ENCODE measurements around the gene LDLRAD3.
"Not testable (repeated sequence)": the region's sequence is repeated elsewhere in the genome, so short reads cannot be mapped to it uniquely, and the experiment has no call there.

Gene LDLRAD3

DNA sequence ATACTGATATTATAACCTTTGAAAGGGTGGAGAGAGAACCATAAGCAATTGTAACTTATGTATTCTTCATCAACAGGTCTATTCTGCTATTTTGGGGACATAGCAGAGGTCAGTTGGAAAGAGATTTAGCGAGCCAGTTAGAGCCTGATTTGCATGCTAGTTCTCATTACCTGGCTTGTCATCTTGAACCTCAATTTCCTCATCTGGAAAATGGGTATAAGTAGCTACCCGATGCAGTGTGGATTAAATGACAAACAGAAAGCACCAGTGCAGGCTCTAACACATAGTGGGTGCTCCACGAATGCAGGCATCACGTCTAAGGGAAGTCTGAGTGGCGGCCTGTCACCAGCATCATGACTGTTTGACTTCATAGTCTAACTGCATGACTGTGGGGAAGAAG is 67.7 kb downstream of the LDLRAD3 start:
- TF ChIP-seq, protein P1, sequence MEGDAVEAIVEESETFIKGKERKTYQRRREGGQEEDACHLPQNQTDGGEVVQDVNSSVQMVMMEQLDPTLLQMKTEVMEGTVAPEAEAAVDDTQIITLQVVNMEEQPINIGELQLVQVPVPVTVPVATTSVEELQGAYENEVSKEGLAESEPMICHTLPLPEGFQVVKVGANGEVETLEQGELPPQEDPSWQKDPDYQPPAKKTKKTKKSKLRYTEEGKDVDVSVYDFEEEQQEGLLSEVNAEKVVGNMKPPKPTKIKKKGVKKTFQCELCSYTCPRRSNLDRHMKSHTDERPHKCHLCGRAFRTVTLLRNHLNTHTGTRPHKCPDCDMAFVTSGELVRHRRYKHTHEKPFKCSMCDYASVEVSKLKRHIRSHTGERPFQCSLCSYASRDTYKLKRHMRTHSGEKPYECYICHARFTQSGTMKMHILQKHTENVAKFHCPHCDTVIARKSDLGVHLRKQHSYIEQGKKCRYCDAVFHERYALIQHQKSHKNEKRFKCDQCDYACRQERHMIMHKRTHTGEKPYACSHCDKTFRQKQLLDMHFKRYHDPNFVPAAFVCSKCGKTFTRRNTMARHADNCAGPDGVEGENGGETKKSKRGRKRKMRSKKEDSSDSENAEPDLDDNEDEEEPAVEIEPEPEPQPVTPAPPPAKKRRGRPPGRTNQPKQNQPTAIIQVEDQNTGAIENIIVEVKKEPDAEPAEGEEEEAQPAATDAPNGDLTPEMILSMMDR (IDR thresholded peaks at IDR 0.05; ENCODE audit: low read depth, low read length), result no peak

DNA sequence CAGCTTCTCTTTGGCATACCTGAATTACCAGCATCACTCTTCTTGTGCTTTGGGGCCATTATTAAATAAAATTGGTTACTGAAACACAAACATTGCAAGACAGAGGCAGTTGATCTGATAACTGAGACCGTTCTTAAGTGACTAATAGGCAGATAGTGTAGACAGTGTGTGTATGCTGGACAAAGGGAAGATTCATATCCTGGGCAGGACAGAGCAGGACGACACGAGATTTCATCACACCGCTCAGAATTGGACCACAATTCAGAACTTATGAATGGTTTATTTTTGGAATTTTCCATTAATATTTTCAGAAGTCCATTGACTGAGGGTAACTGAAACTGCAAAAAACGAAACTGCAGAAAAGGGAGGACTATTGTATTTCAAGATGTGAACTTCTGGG is 68.6 kb downstream of the LDLRAD3 start:
- TF ChIP-seq, protein P1 (IDR thresholded peaks at IDR 0.05; ENCODE audit: low read depth, low read length), result no peak
- no peak for DNase-seq (ENCODE audit: extremely low read depth, low read depth)

More for the DNA sequence above, 67.7 kb downstream of the LDLRAD3 start:
- DNase-seq (ENCODE audit: extremely low read depth, low read depth), result no peak

DNA sequence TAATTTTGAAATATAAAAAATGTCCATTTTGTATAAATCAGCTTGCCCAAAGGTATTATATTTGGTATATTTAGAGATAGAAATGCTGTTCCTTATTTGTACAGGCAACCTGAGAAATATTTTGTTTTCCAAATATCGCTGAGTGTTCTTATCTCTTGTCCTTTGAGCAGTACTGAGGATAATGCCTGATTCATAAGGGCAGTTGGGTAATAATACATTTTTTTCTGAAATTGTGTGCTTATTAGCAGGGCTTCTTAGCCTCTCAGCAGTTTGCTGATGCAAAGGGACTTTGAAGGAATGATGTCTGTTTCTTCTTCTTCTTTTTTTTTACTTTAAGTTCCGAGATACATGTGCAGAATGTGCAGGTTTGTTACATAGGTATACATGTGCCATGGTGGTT is 69.1 kb downstream of the LDLRAD3 start:
- no peak for DNase-seq (ENCODE audit: extremely low read depth, low read depth)
- TF ChIP-seq, protein P1 (IDR thresholded peaks at IDR 0.05; ENCODE audit: low read depth, low read length), result no peak

DNA sequence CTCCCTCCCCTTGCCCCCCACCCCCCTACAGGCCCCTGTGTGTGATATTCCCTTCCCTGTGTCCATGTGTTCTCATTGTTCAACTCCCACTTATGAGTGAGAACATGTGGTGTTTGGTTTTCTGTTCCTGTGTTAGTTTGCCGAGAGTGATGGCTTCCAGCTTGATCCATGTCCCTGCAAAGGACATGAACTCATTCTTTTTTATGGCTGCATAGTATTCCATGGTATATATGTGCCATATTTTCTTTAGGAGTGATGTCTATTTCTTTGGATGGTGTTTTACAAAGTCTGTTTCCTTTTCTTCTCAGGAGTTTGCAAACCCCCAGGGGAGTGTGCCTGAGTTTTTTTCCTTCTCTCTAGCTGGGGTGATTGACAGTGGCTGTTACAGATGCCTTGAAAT is 69.6 kb downstream of the LDLRAD3 start:
- not testable (repeated sequence) for DNase-seq (ENCODE audit: extremely low read depth, low read depth)

DNA sequence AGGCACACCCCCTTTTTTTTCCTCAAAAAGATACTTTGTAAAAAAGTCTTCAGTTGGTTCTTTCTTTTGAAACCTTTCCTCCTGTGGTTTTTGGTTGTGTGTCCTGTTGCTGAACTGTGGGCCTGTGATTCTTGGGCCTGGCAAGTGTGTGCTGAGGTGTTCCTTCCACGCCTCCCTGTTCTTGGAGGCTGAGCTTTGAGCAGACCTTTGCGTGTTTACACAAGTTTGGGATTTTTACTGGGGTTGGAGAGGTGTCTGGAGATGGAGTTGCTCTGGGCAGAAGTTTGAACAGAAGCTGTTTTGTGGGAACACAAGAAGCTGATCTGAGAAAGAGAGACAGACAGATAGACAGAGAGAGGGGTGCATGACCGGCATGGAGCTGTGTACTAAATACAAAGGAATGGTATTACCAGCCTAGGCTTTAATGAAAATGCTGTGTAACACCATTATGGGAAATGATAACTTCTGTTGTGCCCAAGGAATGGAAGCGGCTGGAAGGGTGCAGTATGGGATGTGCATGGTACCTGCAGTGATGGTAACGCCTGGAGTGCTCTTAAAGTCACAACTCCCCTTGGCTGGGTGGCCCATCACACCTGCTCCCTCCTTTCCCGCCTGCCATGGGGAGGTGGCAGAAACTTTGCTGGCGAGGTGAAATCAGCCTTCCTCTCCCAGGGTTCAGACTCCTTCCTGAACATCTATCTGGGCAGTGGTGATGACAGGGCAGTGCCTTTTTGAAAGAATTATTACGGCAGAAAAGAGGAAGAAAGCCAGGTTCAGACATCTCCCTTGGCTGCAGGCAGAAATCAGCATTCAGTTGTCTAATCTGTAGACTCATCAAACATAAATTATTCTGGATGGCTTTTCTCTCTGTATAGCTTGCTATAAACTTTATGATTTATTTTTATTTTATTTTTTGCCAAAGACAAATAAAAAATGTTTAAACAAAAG is 70.4 kb downstream of the LDLRAD3 start:
- TF ChIP-seq, protein P1 (IDR thresholded peaks at IDR 0.05; ENCODE audit: low read depth, low read length), result no peak
- no peak for DNase-seq (ENCODE audit: extremely low read depth, low read depth)

DNA sequence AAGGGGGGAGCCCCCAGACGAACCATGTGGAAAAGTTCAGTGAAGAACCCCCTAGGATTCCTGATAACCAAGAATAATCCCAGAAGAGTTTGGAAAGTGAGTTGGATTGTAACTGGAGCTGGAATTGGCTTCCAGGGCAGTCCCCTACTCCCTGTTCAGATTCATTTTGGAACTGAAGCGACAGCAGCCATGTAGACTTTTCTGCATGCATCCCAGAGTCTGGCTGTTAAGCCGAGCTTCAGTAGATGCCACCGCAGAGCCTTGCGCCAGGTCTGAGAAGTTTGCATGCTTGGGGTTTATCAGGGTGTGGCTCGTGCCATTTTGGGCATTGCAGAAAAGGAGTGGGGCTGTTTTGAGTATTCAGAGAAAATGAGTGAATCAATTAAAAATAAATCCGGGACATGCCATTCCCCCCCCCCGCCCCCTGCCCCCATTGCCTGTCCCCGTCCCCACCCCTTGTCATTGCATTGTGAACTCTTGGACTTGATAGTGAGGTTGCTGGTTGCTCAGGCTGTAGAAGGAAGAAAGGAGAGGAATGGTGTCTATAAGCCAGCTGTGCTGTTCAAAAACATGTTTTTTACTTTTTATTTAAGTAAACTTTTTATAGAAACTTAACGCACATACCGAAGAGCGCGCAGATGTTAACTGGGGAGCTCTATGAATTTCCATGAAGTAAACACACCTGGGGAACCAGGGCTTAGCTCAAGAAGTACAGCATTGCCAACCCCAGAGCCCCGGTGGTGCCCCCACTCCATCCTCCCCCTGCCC is 71.2 kb downstream of the LDLRAD3 start:
- no peak for DNase-seq (ENCODE audit: extremely low read depth, low read depth)
- TF ChIP-seq, protein P1 (IDR thresholded peaks at IDR 0.05; ENCODE audit: low read depth, low read length), result no peak

DNA sequence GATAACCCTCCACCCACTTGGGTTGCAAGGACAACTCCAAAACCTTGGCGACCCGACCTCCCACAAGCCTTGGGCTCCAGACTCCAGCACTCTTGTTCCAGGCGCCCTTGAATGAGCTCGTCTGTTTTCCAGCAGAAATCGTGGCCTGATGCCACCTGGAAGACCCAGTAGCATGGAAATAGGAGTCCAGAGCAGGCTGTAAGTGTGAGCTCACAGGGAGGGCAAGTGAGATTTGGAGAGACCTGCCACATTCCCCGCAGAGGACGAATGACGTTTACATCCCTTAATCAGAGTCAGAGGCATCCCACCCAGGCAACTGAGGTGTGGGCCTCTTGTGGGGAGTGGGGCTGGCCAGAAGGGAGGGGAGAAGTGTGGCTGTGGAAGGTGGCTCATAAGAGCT is 71.9 kb downstream of the LDLRAD3 start:
- TF ChIP-seq, protein P1 (IDR thresholded peaks at IDR 0.05; ENCODE audit: low read depth, low read length), result no peak
- no peak for DNase-seq (ENCODE audit: extremely low read depth, low read depth)
